Measurements from ENCODE around the gene NFYA. TPM values are rescaled to one million over a fixed set of nuclear protein-coding genes. Genes with fewer than 3 reads are reported as not detected.

Gene NFYA
- total RNA-seq, 4 donors from 2014 or later, result 10.9 to 43.6 (median 18.4) TPM

- H3K36me3 ChIP-seq, result no peaks in the 10 kb centered on the region
- no peaks in the 10 kb centered on the region for H3K4me1 ChIP-seq
- no peak overlapping the region for H3K27ac ChIP-seq
- no peak for DNase-seq
- no peaks in the 10 kb centered on the region for H3K9me3 ChIP-seq
- intact Hi-C loops (cut with DNase I; ENCODE audit: low total_unique reads), result no loop called here
- no peaks in the 10 kb centered on the region for H3K27me3 ChIP-seq
- TF ChIP-seq POLR2A (IDR thresholded peaks at IDR 0.05) (no peak), CTCF (IDR thresholded peaks at IDR 0.05) (no peak)
- H3K4me3 ChIP-seq, result no peak overlapping the region
These were observed 59.5 kb downstream of the NFYA start for GRCh38 chr6:41132254-41132653.

GRCh38 chr6:41135062-41135832 lies 62.5 kb downstream of the NFYA start:
- Histone ChIP-seq H3K36me3 (no peaks in the 10 kb centered on the region), H3K4me3 (no peak overlapping the region), H3K27me3 (no peaks in the 10 kb centered on the region), H3K4me1 (no peaks in the 10 kb centered on the region), H3K27ac (no peak overlapping the region), H3K9me3 (no peaks in the 10 kb centered on the region)
- DNase-seq, result no peak
- TF ChIP-seq POLR2A (IDR thresholded peaks at IDR 0.05), result no peak
- TF ChIP-seq CTCF (IDR thresholded peaks at IDR 0.05), result no peak
- intact Hi-C loops (cut with DNase I; ENCODE audit: low total_unique reads), result no loop called here

- Histone ChIP-seq H3K36me3 (no peaks in the 10 kb centered on the region), H3K27me3 (no peaks in the 10 kb centered on the region), H3K9me3 (no peaks in the 10 kb centered on the region), H3K4me3 (no peak overlapping the region), H3K4me1 (no peaks in the 10 kb centered on the region), H3K27ac (no peak overlapping the region)
- TF ChIP-seq POLR2A (IDR thresholded peaks at IDR 0.05) (no peak), CTCF (IDR thresholded peaks at IDR 0.05) (no peak)
- intact Hi-C loops (cut with DNase I; ENCODE audit: low total_unique reads), result no loop called here
- no peak for DNase-seq
These were observed 64.1 kb downstream of the NFYA start for GRCh38 chr6:41136911-41137310.

GRCh38 chr6:41147917-41148316 lies 75.1 kb downstream of the NFYA start:
- DNase-seq, result no peak
- H3K4me1 ChIP-seq, result no peaks in the 10 kb centered on the region
- H3K27ac ChIP-seq, result no peak overlapping the region
- intact Hi-C loops (cut with DNase I; ENCODE audit: low total_unique reads), result no loop called here
- no peaks in the 10 kb centered on the region for H3K9me3 ChIP-seq
- no peaks in the 10 kb centered on the region for H3K27me3 ChIP-seq
- no peak for TF ChIP-seq CTCF (IDR thresholded peaks at IDR 0.05)
- TF ChIP-seq POLR2A (IDR thresholded peaks at IDR 0.05), result no peak
- no peaks in the 10 kb centered on the region for H3K36me3 ChIP-seq
- H3K4me3 ChIP-seq, result no peak overlapping the region

Other genes starting within 250 kb of the NFYA start
- 1 to 10 TPM in 2 of 4 donors, under 1 TPM in 1, not detected in 1; 0.26 to 1.4 (median 1.2) TPM for gene UNC5CL, start 33.8 kb upstream of the NFYA start, total RNA-seq
- gene TSPO2, start 30.5 kb upstream of the NFYA start, total RNA-seq, result not detected
- not detected for gene APOBEC2, start 19.8 kb upstream of the NFYA start, total RNA-seq
- gene OARD1, start 618 bp upstream of the NFYA start, total RNA-seq, result 10 to 100 TPM in 3 of 4 donors, 1 to 10 TPM in 1; 7.4 to 21.9 (median 18.2) TPM
- 1 to 10 TPM in 1 of 4 donors, not detected in 3; 8.2 TPM for gene TREML1, start 81.4 kb downstream of the NFYA start, total RNA-seq
- 1 to 10 TPM in 1 of 4 donors, not detected in 3; 1.0 TPM for gene TREM2, start 90.1 kb downstream of the NFYA start, total RNA-seq
- gene TREML2, start 128.2 kb downstream of the NFYA start, total RNA-seq, result under 1 TPM in 1 of 4 donors, not detected in 3; 0.12 TPM
- gene TREML4, start 155.4 kb downstream of the NFYA start, total RNA-seq, result not detected
- 10 to 100 TPM in 1 of 4 donors, 1 to 10 TPM in 1, under 1 TPM in 2; 0.26 to 30.6 (median 1.1) TPM for gene TREM1, start 213.7 kb downstream of the NFYA start, total RNA-seq

Data from uterus (tissue), 4 donors.